CD14-positive monocyte (primary cell): ENCODE data around the gene PRKAR1A. TPM values are rescaled to one million over a fixed set of nuclear protein-coding genes. Genes with fewer than 3 reads are reported as not detected.

Experiments used
- DNase-seq, 3 donors: peaks; one replicate each; pipeline ENCODE4 v3.0.0-alpha.2; 2011 to 2022
- H2AFZ ChIP-seq: 2 replicates; pipeline ENCODE4 v1.6.0; 2012; ENCODE audit warnings: mild to moderate bottlenecking, low read depth, low read length, inconsistent platforms; ENCODE audit not compliant: insufficient read depth, poor library complexity, severe bottlenecking
- H3K27ac ChIP-seq, 2 donors: 1 replicate in 1 of 2; 2 replicates in 1 of 2; pipeline ENCODE4 v1.5.1; 2012 to 2013; ENCODE audit warnings: low read length in 2 of 2, control low read depth in 1 of 2, inconsistent platforms in 1 of 2, low read depth in 1 of 2, mild to moderate bottlenecking in 1 of 2
- H3K27me3 ChIP-seq, 2 donors: one replicate each; pipeline versions ENCODE4 v1.6.0 to v1.6.1; 2011 to 2013; ENCODE audit warnings: low read length in 2 of 2; ENCODE audit not compliant: control insufficient read depth in 2 of 2, insufficient read depth in 2 of 2
- H3K36me3 ChIP-seq, 2 donors: replicated peaks in 1 of 2; 1 replicate in 1 of 2; 2 replicates in 1 of 2; pipeline versions ENCODE4 v1.5.1 to v1.6.1; 2012 to 2013; ENCODE audit warnings: low read length in 2 of 2, control low read depth in 1 of 2, inconsistent platforms in 1 of 2, mild to moderate bottlenecking in 1 of 2; ENCODE audit not compliant: insufficient read depth in 2 of 2, control insufficient read depth in 1 of 2
- H3K4me1 ChIP-seq, 2 donors: 1 replicate in 1 of 2; 2 replicates in 1 of 2; pipeline versions ENCODE4 v1.5.1 to v1.6.1; 2012 to 2013; ENCODE audit warnings: low read length in 2 of 2, control low read depth in 1 of 2, inconsistent platforms in 1 of 2, mild to moderate bottlenecking in 1 of 2, moderate library complexity in 1 of 2; ENCODE audit not compliant: insufficient read depth in 2 of 2, control insufficient read depth in 1 of 2
- H3K4me2 ChIP-seq: replicated peaks from 2 replicates; pipeline ENCODE3; 2012; ENCODE audit warnings: low read length, moderate library complexity, mild to moderate bottlenecking; ENCODE audit not compliant: poor library complexity, severe bottlenecking; ENCODE audit errors: extremely low read depth
- H3K4me3 ChIP-seq, 3 experiments: fragments of 200-600 bp in 1 of 3; sonication (generic) in 1 of 3; replicated peaks in 1 of 3; 1 replicate in 2 of 3; 2 replicates in 1 of 3; pipeline ENCODE4 v1.5.1; 2011 to 2013; ENCODE audit warnings: low read length in 3 of 3, mild to moderate bottlenecking in 3 of 3, control low read depth in 2 of 3, low read depth in 2 of 3, inconsistent platforms in 1 of 3, moderate library complexity in 1 of 3
- H3K79me2 ChIP-seq: 2 replicates; pipeline ENCODE4 v1.6.0; 2012; ENCODE audit warnings: mild to moderate bottlenecking, control low read depth, inconsistent platforms, low read length, moderate library complexity; ENCODE audit not compliant: insufficient read depth
- H3K9ac ChIP-seq: 2 replicates; pipeline ENCODE4 v1.6.0; 2017; ENCODE audit warnings: low read length, mild to moderate bottlenecking; ENCODE audit not compliant: insufficient read depth, poor library complexity, severe bottlenecking
- H3K9me3 ChIP-seq, 2 donors: replicated peaks in 1 of 2; 1 replicate in 1 of 2; 2 replicates in 1 of 2; pipeline versions ENCODE4 v1.5.1 to v1.6.1; 2012 to 2013; ENCODE audit warnings: low read length in 2 of 2, control low read depth in 1 of 2; ENCODE audit not compliant: control insufficient read depth in 1 of 2, insufficient read depth in 1 of 2
- H4K20me1 ChIP-seq: 2 replicates; pipeline ENCODE4 v1.6.0; 2012; ENCODE audit warnings: mild to moderate bottlenecking, low read length, control low read depth, moderate library complexity; ENCODE audit not compliant: insufficient read depth
- H3K27ac Mint-ChIP-seq, 7 donors: one replicate each; pipeline ENCODE4 v1.8.0; 2020; ENCODE audit warnings: mild to moderate bottlenecking in 7 of 7, mixed read lengths in 7 of 7, moderate library complexity in 6 of 7, inconsistent platforms in 2 of 7
- H3K27me3 Mint-ChIP-seq, 3 donors: one replicate each; pipeline ENCODE4 v1.8.0; 2021 to 2022; ENCODE audit warnings: low read depth in 3 of 3, mild to moderate bottlenecking in 3 of 3, mixed read lengths in 3 of 3, moderate library complexity in 3 of 3, inconsistent platforms in 1 of 3
- H3K36me3 Mint-ChIP-seq, 2 donors: one replicate each; pipeline ENCODE4 v1.8.0; 2020; ENCODE audit warnings: mixed read lengths in 2 of 2, inconsistent platforms in 1 of 2, mild to moderate bottlenecking in 1 of 2
- H3K4me1 Mint-ChIP-seq: one replicate; pipeline ENCODE4 v1.8.0; 2020; ENCODE audit warnings: mild to moderate bottlenecking, mixed read lengths
- H3K4me3 Mint-ChIP-seq, 2 donors: one replicate each; pipeline ENCODE4 v1.8.0; 2020; ENCODE audit warnings: mild to moderate bottlenecking in 2 of 2, mixed read lengths in 2 of 2, moderate library complexity in 1 of 2
- H3K9me3 Mint-ChIP-seq, 7 donors: one replicate each; pipeline ENCODE4 v1.8.0; 2020 to 2022; ENCODE audit warnings: mixed read lengths in 7 of 7, mild to moderate bottlenecking in 6 of 7, moderate library complexity in 6 of 7, inconsistent platforms in 2 of 7
- WGBS: methylation state at CpG from one replicate; pipeline ENCODE4 v1.1.5; 2013; ENCODE audit warnings: missing lambda C conversion rate; ENCODE audit not compliant: insufficient coverage; 5-methylcytosine and 5-hydroxymethylcytosine counted together
- intact Hi-C, 2 donors: fragments of 100-400 bp; cut with micrococcal nuclease; formaldehyde crosslinking; loops; one replicate each; pipeline versions ENCODE4 v1.15.0 to v1.15.1; 2023
- polyA plus RNA-seq, 3 donors: library from polyadenylated mRNA; depleted of rRNA in 1 of 3; unstranded in 2 of 3; stranded (reverse) in 1 of 3; fragments of 300-500 nt in 2 of 3; fragments of >200 nt in 1 of 3; fragmentation: Illumina TruSeq in 2 of 3; gene quantifications; 1 replicate in 2 of 3; 2 replicates in 1 of 3; pipeline ENCODE4 v1.2.3, GENCODE V29; 2012 to 2021
- TF ChIP-seq, protein P1 (sequence below): fragments of 200-600 bp; IDR thresholded peaks from one replicate; pipeline ENCODE4 v1.8.0; 2022; ENCODE audit warnings: antibody characterized with exemption, mild to moderate bottlenecking

Gene PRKAR1A
- polyA plus RNA-seq, 3 donors = 91.9 to 436 (median 300) TPM

DNA sequence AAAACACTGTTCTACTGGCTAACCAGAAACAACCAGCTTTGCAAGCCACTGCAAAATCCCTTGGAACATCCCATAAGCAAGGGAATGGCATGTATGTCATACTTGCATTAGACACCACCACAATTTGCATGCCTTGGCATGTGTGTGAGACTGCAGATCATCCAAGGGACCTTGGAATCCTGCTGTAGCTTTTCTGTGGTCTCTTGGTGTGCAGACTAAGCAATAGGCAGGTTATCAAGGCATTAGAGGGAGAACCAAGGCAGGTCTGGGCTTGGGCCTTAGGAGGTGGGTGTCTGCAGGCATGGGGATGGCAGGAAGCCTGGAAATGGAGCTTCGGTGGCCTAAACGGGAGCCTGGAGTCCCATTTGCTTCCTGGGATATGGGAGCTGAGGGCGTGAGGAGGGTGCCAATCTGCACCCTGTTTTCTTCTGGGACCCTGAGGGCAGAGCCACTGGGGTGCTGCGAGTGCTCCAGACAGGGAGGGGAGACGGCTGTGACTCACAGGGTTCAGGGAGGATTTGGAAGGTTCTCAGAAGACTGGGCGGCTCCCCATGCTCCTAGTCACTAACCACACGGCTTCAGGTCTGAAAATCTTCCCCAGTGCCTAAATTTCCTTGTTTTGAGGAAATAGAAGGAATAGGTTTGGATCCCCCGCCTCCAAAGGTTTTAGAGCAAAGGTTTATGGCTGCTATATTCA, 52.3 kb downstream of the PRKAR1A start:
- Mint-ChIP-seq H3K9me3 (peaks cover 0 to 3% (median 0%) of the 10 kb centered on the region in 7 donors), H3K36me3 (peaks cover 0 to 4% of the 10 kb centered on the region in 2 donors), H3K27ac (peak overlapping the region in 1 of 7 donors; percentile 2), H3K4me3 (no peak overlapping the region), H3K27me3 (peaks cover 2 to 7% (median 5%) of the 10 kb centered on the region in 3 donors), H3K4me1 (peaks cover 20% of the 10 kb centered on the region)
- H3K9ac ChIP-seq = no peak overlapping the region
- 95% methylated on average over 3 of the region's 8 CpGs for WGBS
- no peak overlapping the region for H3K4me3 ChIP-seq
- peaks cover 4 to 7% of the 10 kb centered on the region in 2 donors for H3K4me1 ChIP-seq
- no peaks in the 10 kb centered on the region for H3K79me2 ChIP-seq
- H3K4me2 ChIP-seq = no peak overlapping the region
- intact Hi-C loops = loop anchor here (5.0 to 10.0 kb wide), 2 partner anchors 38 to 50 kb away; partner anchors contain the start of gene FAM20A (in 1 of the 2)
- H3K27ac ChIP-seq = no peak overlapping the region
- DNase-seq = no peak
- no peaks in the 10 kb centered on the region for H3K27me3 ChIP-seq
- TF ChIP-seq, protein P1, sequence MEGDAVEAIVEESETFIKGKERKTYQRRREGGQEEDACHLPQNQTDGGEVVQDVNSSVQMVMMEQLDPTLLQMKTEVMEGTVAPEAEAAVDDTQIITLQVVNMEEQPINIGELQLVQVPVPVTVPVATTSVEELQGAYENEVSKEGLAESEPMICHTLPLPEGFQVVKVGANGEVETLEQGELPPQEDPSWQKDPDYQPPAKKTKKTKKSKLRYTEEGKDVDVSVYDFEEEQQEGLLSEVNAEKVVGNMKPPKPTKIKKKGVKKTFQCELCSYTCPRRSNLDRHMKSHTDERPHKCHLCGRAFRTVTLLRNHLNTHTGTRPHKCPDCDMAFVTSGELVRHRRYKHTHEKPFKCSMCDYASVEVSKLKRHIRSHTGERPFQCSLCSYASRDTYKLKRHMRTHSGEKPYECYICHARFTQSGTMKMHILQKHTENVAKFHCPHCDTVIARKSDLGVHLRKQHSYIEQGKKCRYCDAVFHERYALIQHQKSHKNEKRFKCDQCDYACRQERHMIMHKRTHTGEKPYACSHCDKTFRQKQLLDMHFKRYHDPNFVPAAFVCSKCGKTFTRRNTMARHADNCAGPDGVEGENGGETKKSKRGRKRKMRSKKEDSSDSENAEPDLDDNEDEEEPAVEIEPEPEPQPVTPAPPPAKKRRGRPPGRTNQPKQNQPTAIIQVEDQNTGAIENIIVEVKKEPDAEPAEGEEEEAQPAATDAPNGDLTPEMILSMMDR = no peak
- H2AFZ ChIP-seq = no peak overlapping the region
- H4K20me1 ChIP-seq = no peaks in the 10 kb centered on the region
- no peaks in the 10 kb centered on the region for H3K36me3 ChIP-seq
- H3K9me3 ChIP-seq = no peaks in the 10 kb centered on the region

DNA sequence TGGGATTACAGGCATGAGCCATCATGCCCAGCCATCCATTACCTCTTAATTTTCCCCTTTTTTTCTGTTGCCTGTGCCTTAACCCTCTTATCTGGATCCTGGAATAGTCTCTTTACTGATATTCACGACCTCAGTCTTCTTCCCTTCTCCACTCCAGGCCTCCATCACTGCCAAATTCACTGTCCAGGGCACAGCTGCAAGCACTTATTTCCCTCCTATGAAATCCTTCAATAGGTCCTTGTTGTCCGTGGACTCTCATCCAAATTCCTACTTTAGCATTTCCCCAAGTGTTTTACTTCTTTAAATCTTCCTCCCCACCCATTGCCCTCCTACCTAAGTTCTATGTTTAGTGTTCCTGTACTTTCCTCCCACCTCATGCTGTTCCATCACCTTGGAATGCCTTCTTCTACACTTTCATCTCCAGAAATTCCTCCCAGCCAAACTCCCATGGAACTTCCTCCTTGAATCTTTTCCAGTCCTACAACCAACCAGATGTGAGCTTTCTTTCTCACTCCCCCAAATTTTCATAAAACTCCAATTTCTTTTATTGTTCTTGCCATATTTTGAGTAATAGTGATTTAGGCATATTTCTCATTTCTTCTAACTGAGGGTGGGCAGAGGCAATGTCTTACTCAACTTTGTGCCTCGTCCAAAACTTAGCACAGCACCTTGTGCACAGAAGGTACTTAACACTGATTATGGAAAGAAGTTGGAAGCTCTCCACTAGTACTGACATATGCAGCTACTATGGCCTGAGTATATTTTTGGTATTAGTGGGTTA, 53.6 kb downstream of the PRKAR1A start:
- TF ChIP-seq, protein P1 = no peak
- Mint-ChIP-seq H3K36me3 (peaks cover 0 to 4% of the 10 kb centered on the region in 2 donors), H3K9me3 (peaks cover 0 to 3% (median 0%) of the 10 kb centered on the region in 7 donors), H3K27ac (peak overlapping the region in 3 of 7 donors; percentile 2 to 59 (median 36)), H3K27me3 (peaks cover 5 to 8% (median 6%) of the 10 kb centered on the region in 3 donors), H3K4me1 (peaks cover 20% of the 10 kb centered on the region), H3K4me3 (peak overlapping the region in 1 of 2 donors; percentile 7)
- H4K20me1 ChIP-seq = no peaks in the 10 kb centered on the region
- intact Hi-C loops = loop anchor here (5.0 to 10.0 kb wide), 2 partner anchors 36 to 49 kb away; partner anchors contain the start of gene FAM20A (in 1 of the 2)
- no peak overlapping the region for H3K27ac ChIP-seq
- H3K27me3 ChIP-seq = no peaks in the 10 kb centered on the region
- peaks cover 4 to 7% of the 10 kb centered on the region in 2 donors for H3K4me1 ChIP-seq
- H3K79me2 ChIP-seq = no peaks in the 10 kb centered on the region
- no peaks in the 10 kb centered on the region for H3K9me3 ChIP-seq
- 96% methylated on average over 2 of the region's 3 CpGs for WGBS
- H3K4me2 ChIP-seq = no peak overlapping the region
- no peak overlapping the region for H2AFZ ChIP-seq
- H3K9ac ChIP-seq = no peak overlapping the region
- DNase-seq = no peak
- no peak overlapping the region for H3K4me3 ChIP-seq
- H3K36me3 ChIP-seq = no peaks in the 10 kb centered on the region
